Diencephalon (tissue), 1 donor: ENCODE measurements around the gene IFNA14. TPM values are rescaled to one million over a fixed set of nuclear protein-coding genes. Genes with fewer than 3 reads are reported as not detected.

Experiments
- total RNA-seq: library from RNA; depleted of rRNA; stranded (reverse); fragments of >200 nt; gene quantifications from one replicate; pipeline ENCODE4 v1.2.3, GENCODE V29; 2014

IFNA14 gene
- not detected for total RNA-seq

DNA sequence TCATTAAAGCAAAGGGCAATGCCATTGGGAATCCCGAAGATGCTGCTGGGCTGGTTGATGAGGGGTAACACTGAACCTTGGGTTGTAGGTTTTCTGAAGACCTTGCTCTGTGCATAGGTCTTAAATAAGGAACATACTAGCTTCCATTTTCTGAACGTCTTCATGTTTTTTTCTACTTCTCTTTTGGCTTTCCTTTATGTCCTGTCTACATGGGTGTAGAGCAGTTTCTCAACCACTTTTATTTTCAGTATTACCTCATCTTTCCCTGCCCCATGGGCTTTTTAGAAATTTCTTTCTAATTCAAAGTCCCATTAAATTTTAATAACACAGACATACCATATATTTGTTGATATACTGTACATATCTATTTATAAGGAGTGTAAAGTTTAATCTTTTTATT is at the start of gene IFNA14:
TSS of gene IFNA14 (minus strand) at position 95 of the 400 bp plus-strand sequence. CDS start at position 25, 70 bp downstream.

DNA sequence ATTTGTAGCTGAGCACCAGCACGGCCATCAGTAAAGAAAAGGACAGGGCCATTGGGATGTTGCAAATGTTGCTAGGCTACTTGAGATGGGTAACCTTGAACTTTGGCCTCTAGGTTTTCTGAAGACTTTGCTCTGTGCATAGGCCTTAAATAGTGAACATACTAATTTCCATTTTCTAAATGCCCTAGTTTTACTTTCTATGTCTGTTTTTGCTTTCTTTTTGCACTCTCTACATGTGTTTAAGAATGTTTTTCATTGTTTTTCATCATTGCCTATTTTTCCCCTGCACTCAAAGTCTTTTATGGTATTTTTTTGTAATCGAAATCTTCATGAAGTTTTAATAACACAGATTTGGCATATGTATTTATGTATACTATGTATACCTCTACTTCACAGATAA is 11.7 kb downstream of the IFNA14 start, which contains the start of gene IFNA17:
TSS of gene IFNA17 (minus strand) at position 101 of the 400 bp plus-strand sequence. CDS start at position 52, 49 bp downstream.

DNA sequence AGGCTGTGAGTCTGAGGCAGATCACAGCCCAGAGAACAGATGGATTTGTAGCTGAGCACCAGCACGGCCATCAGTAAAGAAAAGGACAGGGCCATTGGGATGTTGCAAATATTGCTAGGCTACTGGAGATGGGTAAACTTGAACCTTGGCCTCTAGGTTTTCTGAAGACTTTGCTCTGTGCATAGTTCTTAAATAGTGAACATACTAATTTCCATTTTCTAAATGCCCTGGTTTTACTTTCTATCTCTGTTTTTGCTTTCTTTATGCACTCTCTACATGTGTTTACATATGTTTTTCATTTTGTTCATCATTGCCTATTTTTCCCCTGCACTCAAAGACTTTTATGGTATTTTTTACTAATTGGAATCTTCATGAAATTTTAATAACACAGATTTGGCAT is 22.6 kb downstream of the IFNA14 start, which contains the start of gene IFNA16:
TSS of gene IFNA16 (minus strand) at position 101 of the 400 bp plus-strand sequence. CDS start at position 95, 6 bp downstream.

DNA sequence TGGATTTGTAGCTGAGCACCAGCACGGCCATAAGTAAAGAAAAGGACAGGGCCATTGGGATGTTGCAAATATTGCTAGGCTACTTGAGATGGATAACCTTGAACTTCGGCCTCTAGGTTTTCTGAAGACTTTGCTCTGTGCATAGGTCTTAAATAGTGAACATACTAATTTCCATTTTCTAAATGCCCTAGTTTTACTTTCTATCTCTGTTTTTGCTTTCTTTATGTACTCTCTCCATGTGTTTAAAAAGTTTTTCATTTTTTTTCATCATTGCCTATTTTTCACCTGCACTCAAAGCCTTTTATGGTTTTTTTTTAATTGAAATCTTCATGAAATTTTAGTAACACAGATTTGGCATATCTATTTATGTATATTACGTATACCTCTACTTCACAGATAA is 32.8 kb downstream of the IFNA14 start, which contains the start of gene IFNA10:
TSS of gene IFNA10 (minus strand) at position 101 of the 400 bp plus-strand sequence. CDS start at position 55, 46 bp downstream.

DNA sequence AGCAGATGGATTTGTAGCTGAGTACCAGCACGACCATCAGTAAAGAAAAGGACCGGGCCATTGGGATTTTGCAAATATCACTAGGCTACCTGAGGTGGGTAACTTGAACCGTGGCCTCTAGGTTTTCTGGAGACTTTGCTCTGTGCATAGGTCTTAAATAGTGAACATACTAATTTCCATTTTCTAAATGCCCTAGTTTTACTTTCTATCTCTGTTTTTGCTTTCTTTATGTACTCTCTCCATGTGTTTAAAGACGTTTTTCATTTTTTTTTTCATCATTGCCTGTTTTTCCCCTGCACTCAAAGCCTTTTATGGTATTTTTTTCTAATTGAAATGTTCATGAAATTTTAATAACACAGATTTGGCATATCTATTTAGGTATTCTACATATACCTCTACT is 37.7 kb downstream of the IFNA14 start, which contains the start of gene IFNA7:
TSS of gene IFNA7 (minus strand) at position 101 of the 400 bp plus-strand sequence. CDS start at position 61, 40 bp downstream.

Other genes starting within 250 kb of the IFNA14 start
- gene HACD4, start 208.4 kb downstream of the IFNA14 start, total RNA-seq = 1.6 TPM
- not detected for gene IFNB1, start 162.1 kb downstream of the IFNA14 start, total RNA-seq
- not detected for gene IFNW1, start 98.2 kb downstream of the IFNA14 start, total RNA-seq
- gene IFNA21, start 73.3 kb downstream of the IFNA14 start, total RNA-seq = not detected
- gene IFNA4, start 52.4 kb downstream of the IFNA14 start, total RNA-seq = not detected
- gene IFNA7, start 37.8 kb downstream of the IFNA14 start, total RNA-seq = not detected
- gene IFNA10, start 32.9 kb downstream of the IFNA14 start, total RNA-seq = not detected
- not detected for gene IFNA16, start 22.7 kb downstream of the IFNA14 start, total RNA-seq
- gene IFNA17, start 11.8 kb downstream of the IFNA14 start, total RNA-seq = not detected
- not detected for gene IFNA5, start 65.3 kb upstream of the IFNA14 start, total RNA-seq
- 79.1 TPM for gene KLHL9, start 95.4 kb upstream of the IFNA14 start, total RNA-seq
- gene IFNA6, start 110.9 kb upstream of the IFNA14 start, total RNA-seq = not detected
- gene IFNA13, start 128.1 kb upstream of the IFNA14 start, total RNA-seq = not detected
- gene IFNA2, start 145.4 kb upstream of the IFNA14 start, total RNA-seq = not detected
- not detected for gene IFNA8, start 169.1 kb upstream of the IFNA14 start, total RNA-seq
- gene IFNA1, start 200.4 kb upstream of the IFNA14 start, total RNA-seq = not detected
- not detected for gene IFNE, start 242.3 kb upstream of the IFNA14 start, total RNA-seq